Natural killer cell (primary cell): ENCODE data around the gene GRM2. TPM values are rescaled to one million over a fixed set of nuclear protein-coding genes. Genes with fewer than 3 reads are reported as not detected.

Experiments
- ATAC-seq, 3 donors: fragments of 150-1000 bp in 2 of 3; fragments of 200-7000 bp in 1 of 3; cut with Tn5 transposase; 1 replicate in 1 of 3; 2 replicates in 2 of 3; pipeline ENCODE4 v1.10.0; 2021; ENCODE audit warnings: mild to moderate bottlenecking in 2 of 3, moderate library complexity in 2 of 3
- DNase-seq, 2 donors: peaks; one replicate each; pipeline versions ENCODE4 v3.0.0 to v3.0.0-alpha.2; 2013 to 2021; ENCODE audit warnings: mixed read lengths in 1 of 2
- H3K27ac ChIP-seq: one replicate; pipeline ENCODE4 v1.5.1; 2013; ENCODE audit warnings: mild to moderate bottlenecking, low read length
- H3K27me3 ChIP-seq: one replicate; pipeline ENCODE4 v1.6.1; 2013; ENCODE audit warnings: low read length; ENCODE audit not compliant: control insufficient read depth, insufficient read depth
- H3K36me3 ChIP-seq: one replicate; pipeline ENCODE4 v1.6.1; 2013; ENCODE audit warnings: low read length; ENCODE audit not compliant: control insufficient read depth, insufficient read depth
- H3K4me1 ChIP-seq: one replicate; pipeline ENCODE4 v1.6.1; 2013; ENCODE audit warnings: low read length; ENCODE audit not compliant: control insufficient read depth, insufficient read depth
- H3K4me3 ChIP-seq: one replicate; pipeline ENCODE4 v1.5.1; 2013; ENCODE audit warnings: low read length
- H3K9me3 ChIP-seq: one replicate; pipeline ENCODE4 v1.6.1; 2013; ENCODE audit warnings: low read length; ENCODE audit not compliant: control insufficient read depth, insufficient read depth
- H3K27ac Mint-ChIP-seq, 2 donors: one replicate each; pipeline ENCODE4 v1.8.0; 2022; ENCODE audit warnings: mild to moderate bottlenecking in 2 of 2, mixed read lengths in 2 of 2, moderate library complexity in 1 of 2
- H3K27me3 Mint-ChIP-seq, 2 donors: one replicate each; pipeline ENCODE4 v1.8.0; 2022; ENCODE audit warnings: low read depth in 2 of 2, mixed read lengths in 2 of 2
- H3K36me3 Mint-ChIP-seq: one replicate; pipeline ENCODE4 v1.8.0; 2022; ENCODE audit warnings: mixed read lengths
- H3K4me1 Mint-ChIP-seq, 2 donors: one replicate each; pipeline ENCODE4 v1.8.0; 2022; ENCODE audit warnings: mixed read lengths in 2 of 2
- H3K4me3 Mint-ChIP-seq: one replicate; pipeline ENCODE4 v1.8.0; 2022; ENCODE audit warnings: mild to moderate bottlenecking, moderate library complexity, mixed read lengths
- H3K9me3 Mint-ChIP-seq, 2 donors: one replicate each; pipeline ENCODE4 v1.8.0; 2022; ENCODE audit warnings: mixed read lengths in 2 of 2
- WGBS: methylation state at CpG from one replicate; pipeline ENCODE4 v1.1.7; 2013; ENCODE audit warnings: missing lambda C conversion rate; ENCODE audit not compliant: insufficient coverage; 5-methylcytosine and 5-hydroxymethylcytosine counted together
- intact Hi-C: fragments of 100-400 bp; cut with micrococcal nuclease; formaldehyde crosslinking; loops from one replicate; pipeline ENCODE4 v1.14.2; 2022
- total RNA-seq, 4 donors: library from RNA; stranded (reverse); fragments of 120-200 nt in 1 of 4; gene quantifications; one replicate each; pipeline versions ENCODE4 v1.2.3 to v1.2.4, GENCODE V29; 2013 to 2022
- TF ChIP-seq, protein P1 (sequence below): fragments of 200-600 bp; IDR thresholded peaks from one replicate; pipeline ENCODE4 v1.8.0; 2022; ENCODE audit warnings: antibody characterized with exemption

GRM2 gene
- total RNA-seq, 3 donors from 2014 or later (not counting 1 experiment from before 2014, with no cell fraction given): 5.6 to 8.0 (median 7.4) TPM

DNA sequence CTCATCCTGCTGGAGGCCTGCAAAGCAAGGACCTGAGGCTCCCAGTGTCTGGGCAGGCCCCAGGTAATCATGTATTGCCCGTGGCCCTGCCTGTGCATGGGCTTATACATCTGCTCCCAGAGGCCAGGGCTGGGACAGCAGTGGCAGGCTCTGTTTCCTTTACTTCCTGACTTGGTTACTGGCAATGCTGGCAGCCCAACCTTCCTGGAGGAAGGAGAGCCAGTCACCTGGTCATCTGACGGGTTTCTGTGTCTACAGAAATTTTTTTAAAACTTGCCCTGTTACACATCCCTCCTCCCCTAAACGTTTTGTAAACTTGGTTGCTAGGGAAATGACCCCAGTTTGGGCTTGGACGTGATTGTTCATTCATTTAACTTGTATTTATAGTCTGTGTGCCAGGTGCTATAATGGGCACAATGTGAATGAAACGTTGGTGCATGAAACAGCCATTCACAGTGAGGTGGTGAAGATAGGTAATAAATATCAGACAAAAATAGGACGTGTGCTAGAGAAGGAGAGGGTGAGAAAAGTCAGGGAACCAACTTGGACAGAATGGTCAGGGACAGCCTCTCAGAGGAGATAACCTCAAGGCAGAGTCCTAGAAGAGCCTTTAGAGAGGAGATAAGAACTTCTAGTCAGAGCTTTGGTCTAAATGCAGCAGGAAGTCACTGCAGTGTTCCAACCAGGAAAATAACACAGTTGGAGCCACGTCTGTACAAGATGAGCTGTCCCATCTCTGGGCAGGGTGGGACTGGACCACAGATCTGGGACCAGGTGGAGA lies 21.7 kb upstream of the GRM2 start:
- Mint-ChIP-seq H3K36me3 (no peaks in the 10 kb centered on the region), H3K4me1 (peaks cover 74 to 86% of the 10 kb centered on the region in 2 donors), H3K27ac (peak overlapping the region; percentile 91 to 97), H3K27me3 (no peaks in the 10 kb centered on the region), H3K4me3 (peak overlapping the region; percentile 88), H3K9me3 (no peaks in the 10 kb centered on the region)
- ATAC-seq (no peak), DNase-seq (peak in 1 of 2 donors; percentile 38)
- intact Hi-C loops: no loop called here
- WGBS: 46% methylated on average over 6 of the region's 7 CpGs
- Histone ChIP-seq H3K9me3 (no peaks in the 10 kb centered on the region), H3K27me3 (no peaks in the 10 kb centered on the region), H3K36me3 (peaks cover 24% of the 10 kb centered on the region), H3K4me1 (peaks cover 91% of the 10 kb centered on the region), H3K4me3 (no peak overlapping the region), H3K27ac (peak overlapping the region; percentile 97)
- TF ChIP-seq, protein P1, sequence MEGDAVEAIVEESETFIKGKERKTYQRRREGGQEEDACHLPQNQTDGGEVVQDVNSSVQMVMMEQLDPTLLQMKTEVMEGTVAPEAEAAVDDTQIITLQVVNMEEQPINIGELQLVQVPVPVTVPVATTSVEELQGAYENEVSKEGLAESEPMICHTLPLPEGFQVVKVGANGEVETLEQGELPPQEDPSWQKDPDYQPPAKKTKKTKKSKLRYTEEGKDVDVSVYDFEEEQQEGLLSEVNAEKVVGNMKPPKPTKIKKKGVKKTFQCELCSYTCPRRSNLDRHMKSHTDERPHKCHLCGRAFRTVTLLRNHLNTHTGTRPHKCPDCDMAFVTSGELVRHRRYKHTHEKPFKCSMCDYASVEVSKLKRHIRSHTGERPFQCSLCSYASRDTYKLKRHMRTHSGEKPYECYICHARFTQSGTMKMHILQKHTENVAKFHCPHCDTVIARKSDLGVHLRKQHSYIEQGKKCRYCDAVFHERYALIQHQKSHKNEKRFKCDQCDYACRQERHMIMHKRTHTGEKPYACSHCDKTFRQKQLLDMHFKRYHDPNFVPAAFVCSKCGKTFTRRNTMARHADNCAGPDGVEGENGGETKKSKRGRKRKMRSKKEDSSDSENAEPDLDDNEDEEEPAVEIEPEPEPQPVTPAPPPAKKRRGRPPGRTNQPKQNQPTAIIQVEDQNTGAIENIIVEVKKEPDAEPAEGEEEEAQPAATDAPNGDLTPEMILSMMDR: no peak

DNA sequence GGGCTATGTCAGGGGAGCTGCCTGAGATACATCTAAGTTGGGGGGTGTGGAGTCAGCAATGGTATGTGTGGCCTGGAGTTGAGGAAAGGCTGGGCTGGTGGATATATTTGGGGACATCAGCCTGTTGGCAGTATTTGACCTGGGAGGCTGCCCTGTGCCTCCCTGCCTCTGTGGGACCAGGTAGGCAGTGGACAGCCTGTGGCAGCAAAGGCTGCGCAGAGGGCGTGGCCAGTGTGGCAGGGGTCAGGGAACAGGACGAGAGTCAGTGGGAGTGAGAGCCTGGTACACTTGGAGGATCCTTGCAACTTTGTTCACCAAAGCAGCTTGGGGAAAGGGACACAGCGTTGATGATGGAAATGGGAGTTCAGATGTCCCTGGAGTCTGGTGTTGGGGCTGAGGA lies 20.8 kb upstream of the GRM2 start:
- DNase-seq: peak in 1 of 2 donors; percentile 23
- no peak for ATAC-seq
- TF ChIP-seq, protein P1: no peak
- Histone ChIP-seq H3K27ac (peak overlapping the region; percentile 97), H3K9me3 (no peaks in the 10 kb centered on the region), H3K4me3 (no peak overlapping the region), H3K4me1 (peaks cover 82% of the 10 kb centered on the region), H3K36me3 (peaks cover 29% of the 10 kb centered on the region), H3K27me3 (no peaks in the 10 kb centered on the region)
- H3K36me3 Mint-ChIP-seq: no peaks in the 10 kb centered on the region
- H3K27ac Mint-ChIP-seq: peak overlapping the region; percentile 91 to 97
- WGBS: 65% methylated on average over 4 of the region's 4 CpGs
- peaks cover 67 to 77% of the 10 kb centered on the region in 2 donors for H3K4me1 Mint-ChIP-seq
- H3K27me3 Mint-ChIP-seq: no peaks in the 10 kb centered on the region
- peak overlapping the region; percentile 88 for H3K4me3 Mint-ChIP-seq
- H3K9me3 Mint-ChIP-seq: no peaks in the 10 kb centered on the region
- intact Hi-C loops: loop anchor here (2.0 kb wide), 1 partner anchor 15 kb away; the partner anchor contains the start of gene TEX264

DNA sequence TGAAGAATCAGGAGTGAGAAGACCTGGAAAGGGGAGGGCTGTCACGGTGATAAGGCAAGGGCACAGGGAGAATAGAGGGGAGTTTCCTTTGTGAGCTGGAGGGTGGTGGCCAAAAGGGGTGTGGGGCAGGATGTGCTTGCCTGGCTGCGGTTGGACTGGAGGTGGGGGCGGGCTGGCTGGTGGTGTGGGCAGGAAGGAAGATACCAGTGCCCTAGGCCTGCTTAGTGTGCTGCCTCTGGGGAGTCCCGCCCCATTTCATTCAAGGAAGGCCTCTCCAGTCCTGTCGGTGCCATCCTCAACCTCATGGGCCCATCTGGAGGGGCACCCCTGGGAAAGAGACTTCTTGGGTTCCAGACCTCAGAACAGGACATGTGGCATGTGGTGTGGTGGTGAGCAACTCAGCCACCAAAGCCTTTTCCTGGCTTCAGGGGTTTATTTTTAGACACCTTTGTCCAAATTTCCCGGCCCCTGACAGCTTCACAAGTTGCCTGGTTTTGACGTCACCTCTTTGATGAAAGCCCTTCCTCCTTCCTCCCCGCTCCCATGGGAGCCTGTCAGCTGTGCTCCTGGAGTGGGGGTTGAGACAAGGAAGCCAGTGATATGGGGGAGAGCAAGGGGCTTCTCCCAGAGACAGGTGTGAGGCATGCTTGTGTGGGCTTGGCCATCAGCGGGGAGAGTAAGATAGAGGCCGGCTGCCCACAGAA lies 20.2 kb upstream of the GRM2 start:
- peak overlapping the region; percentile 88 for H3K4me3 Mint-ChIP-seq
- Histone ChIP-seq H3K4me1 (peaks cover 76% of the 10 kb centered on the region), H3K4me3 (peak overlapping the region; percentile 3), H3K9me3 (no peaks in the 10 kb centered on the region), H3K27ac (peak overlapping the region; percentile 97), H3K36me3 (peaks cover 34% of the 10 kb centered on the region), H3K27me3 (no peaks in the 10 kb centered on the region)
- WGBS: 9% methylated on average over 10 of the region's 10 CpGs
- peak overlapping the region; percentile 91 to 97 for H3K27ac Mint-ChIP-seq
- H3K4me1 Mint-ChIP-seq: peaks cover 61 to 71% of the 10 kb centered on the region in 2 donors
- intact Hi-C loops: loop anchor here (2.0 kb wide), 1 partner anchor 16 kb away; the partner anchor contains the start of gene TEX264
- H3K9me3 Mint-ChIP-seq: no peaks in the 10 kb centered on the region
- no peaks in the 10 kb centered on the region for H3K36me3 Mint-ChIP-seq
- no peaks in the 10 kb centered on the region for H3K27me3 Mint-ChIP-seq
- peak; percentile 75 to 91 (median 88) for ATAC-seq
- DNase-seq: peak; percentile 70 to 93
- TF ChIP-seq, protein P1: no peak
